Measurements from ENCODE around the gene MUC5B.
"Not testable (repeated sequence)": the region's sequence is repeated elsewhere in the genome, so short reads cannot be mapped to it uniquely, and the experiment has no call there.

DNA sequence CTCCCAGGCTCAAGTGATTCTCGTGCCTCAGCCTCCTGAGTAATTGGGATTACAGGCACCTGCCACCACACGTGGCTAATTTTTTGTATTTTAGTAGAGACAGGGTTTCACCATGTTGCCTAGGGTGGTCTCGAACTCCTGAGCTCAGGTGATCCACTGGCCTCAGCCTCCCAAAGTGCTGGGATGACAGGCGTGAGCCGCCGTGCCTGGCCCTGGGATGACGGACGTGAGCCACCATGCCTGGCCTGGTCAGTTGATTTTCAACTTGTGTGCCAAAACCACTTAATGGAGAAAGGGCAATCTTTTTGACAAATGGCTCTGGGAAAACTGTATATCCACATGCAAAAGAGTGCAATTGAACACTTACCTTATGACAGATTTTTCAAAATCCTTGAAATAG is 7.0 kb upstream of the MUC5B start:
- TF ChIP-seq POLR2A (IDR thresholded peaks at IDR 0.05), result not testable (repeated sequence)
- TF ChIP-seq, protein P1, sequence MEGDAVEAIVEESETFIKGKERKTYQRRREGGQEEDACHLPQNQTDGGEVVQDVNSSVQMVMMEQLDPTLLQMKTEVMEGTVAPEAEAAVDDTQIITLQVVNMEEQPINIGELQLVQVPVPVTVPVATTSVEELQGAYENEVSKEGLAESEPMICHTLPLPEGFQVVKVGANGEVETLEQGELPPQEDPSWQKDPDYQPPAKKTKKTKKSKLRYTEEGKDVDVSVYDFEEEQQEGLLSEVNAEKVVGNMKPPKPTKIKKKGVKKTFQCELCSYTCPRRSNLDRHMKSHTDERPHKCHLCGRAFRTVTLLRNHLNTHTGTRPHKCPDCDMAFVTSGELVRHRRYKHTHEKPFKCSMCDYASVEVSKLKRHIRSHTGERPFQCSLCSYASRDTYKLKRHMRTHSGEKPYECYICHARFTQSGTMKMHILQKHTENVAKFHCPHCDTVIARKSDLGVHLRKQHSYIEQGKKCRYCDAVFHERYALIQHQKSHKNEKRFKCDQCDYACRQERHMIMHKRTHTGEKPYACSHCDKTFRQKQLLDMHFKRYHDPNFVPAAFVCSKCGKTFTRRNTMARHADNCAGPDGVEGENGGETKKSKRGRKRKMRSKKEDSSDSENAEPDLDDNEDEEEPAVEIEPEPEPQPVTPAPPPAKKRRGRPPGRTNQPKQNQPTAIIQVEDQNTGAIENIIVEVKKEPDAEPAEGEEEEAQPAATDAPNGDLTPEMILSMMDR (IDR thresholded peaks at IDR 0.05), result not testable (repeated sequence)

Measured in esophagus squamous epithelium (tissue), 4 donors.